OCI-LY3 (cell line): ENCODE data around the gene KIAA0319L.

ENCODE experiments used
- CTCF ChIP-seq: fragments of 200-600, 300-600 bp; sonication (generic); IDR thresholded peaks from 2 replicates; pipeline ENCODE4 v1.5.1; 2014; ENCODE audit warnings: antibody characterized with exemption, low read length, low read depth
- EZH2phosphoT487 ChIP-seq: fragments of 200-600 bp; shearing (Covaris generic); IDR thresholded peaks from 2 replicates; pipeline ENCODE4 v1.6.1; 2018; ENCODE audit warnings: antibody characterized with exemption, mixed run types, low read depth

DNA sequence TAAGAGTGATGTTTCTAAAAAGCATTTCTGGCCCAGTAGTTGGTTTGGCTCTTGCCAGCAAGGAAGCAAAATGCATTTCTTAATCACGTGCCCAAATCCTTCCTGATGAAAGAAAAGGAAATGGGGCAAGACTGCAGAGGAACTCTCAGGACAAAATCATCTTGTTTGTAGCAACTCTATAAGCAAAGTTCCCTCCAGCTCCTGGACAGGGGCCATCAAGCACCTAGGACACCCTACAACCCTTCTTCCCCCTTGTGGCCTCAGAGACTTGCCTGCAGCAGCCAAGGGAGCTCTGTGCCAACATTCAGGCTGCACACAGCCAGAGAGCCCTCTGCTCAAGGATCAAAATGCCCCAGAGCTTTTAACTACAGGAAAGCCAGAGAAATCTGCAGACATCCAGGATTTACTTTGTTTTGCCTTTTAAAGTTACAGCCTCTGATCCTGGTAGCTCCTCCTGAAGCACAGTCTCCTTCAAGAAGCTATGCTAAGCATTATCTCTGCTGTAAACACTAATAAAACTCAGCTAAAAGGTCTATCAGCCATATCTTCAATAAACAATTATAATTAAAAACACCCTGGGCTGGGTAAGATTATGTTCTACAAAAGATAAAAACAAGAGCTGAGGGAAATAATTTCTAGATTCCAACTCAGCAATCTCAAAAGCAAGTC lies 105.0 kb downstream of the KIAA0319L start:
- TF ChIP-seq CTCF (no peak), EZH2phosphoT487 (no peak)
